Measurements from ENCODE around the gene ALG2.

The ALG2 gene

GRCh38 chr9:99185934-99186333 lies 35.8 kb downstream of the ALG2 start:
- H3K27me3 ChIP-seq (ENCODE audit: insufficient read depth, poor library complexity, severe bottlenecking): no peaks in the 10 kb centered on the region
- DNase-seq (ENCODE audit: low read depth in 1 of 2, low spot score in 1 of 2): no peak
- TF ChIP-seq SPI1 (IDR thresholded peaks at IDR 0.05; ENCODE audit: borderline replicate concordance, low read depth) (no peak), GABPA (IDR thresholded peaks at IDR 0.05; ENCODE audit: low read depth) (no peak), POLR2AphosphoS5 (IDR thresholded peaks at IDR 0.05; ENCODE audit: low read depth) (no peak), REST (IDR thresholded peaks at IDR 0.05; ENCODE audit: insufficient replicate concordance, low read depth) (no peak)
- TF ChIP-seq, protein P1, sequence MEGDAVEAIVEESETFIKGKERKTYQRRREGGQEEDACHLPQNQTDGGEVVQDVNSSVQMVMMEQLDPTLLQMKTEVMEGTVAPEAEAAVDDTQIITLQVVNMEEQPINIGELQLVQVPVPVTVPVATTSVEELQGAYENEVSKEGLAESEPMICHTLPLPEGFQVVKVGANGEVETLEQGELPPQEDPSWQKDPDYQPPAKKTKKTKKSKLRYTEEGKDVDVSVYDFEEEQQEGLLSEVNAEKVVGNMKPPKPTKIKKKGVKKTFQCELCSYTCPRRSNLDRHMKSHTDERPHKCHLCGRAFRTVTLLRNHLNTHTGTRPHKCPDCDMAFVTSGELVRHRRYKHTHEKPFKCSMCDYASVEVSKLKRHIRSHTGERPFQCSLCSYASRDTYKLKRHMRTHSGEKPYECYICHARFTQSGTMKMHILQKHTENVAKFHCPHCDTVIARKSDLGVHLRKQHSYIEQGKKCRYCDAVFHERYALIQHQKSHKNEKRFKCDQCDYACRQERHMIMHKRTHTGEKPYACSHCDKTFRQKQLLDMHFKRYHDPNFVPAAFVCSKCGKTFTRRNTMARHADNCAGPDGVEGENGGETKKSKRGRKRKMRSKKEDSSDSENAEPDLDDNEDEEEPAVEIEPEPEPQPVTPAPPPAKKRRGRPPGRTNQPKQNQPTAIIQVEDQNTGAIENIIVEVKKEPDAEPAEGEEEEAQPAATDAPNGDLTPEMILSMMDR (IDR thresholded peaks at IDR 0.05; ENCODE audit: insufficient read depth, low read length): no peak
- no peak overlapping the region for H3K4me3 ChIP-seq (replicated peaks; ENCODE audit: insufficient read depth, low read length)
- no peak overlapping the region for H3K27ac ChIP-seq (replicated peaks)

- Histone ChIP-seq H3K4me3 (replicated peaks; ENCODE audit: insufficient read depth, low read length) (no peak overlapping the region), H3K27ac (replicated peaks) (no peak overlapping the region), H3K27me3 (ENCODE audit: insufficient read depth, poor library complexity, severe bottlenecking) (no peaks in the 10 kb centered on the region)
- TF ChIP-seq REST (IDR thresholded peaks at IDR 0.05; ENCODE audit: insufficient replicate concordance, low read depth) (no peak), GABPA (IDR thresholded peaks at IDR 0.05; ENCODE audit: low read depth) (no peak), SPI1 (IDR thresholded peaks at IDR 0.05; ENCODE audit: borderline replicate concordance, low read depth) (no peak), POLR2AphosphoS5 (IDR thresholded peaks at IDR 0.05; ENCODE audit: low read depth) (no peak)
- TF ChIP-seq, protein P1 (IDR thresholded peaks at IDR 0.05; ENCODE audit: insufficient read depth, low read length): no peak
- no peak for DNase-seq (ENCODE audit: low read depth in 1 of 2, low spot score in 1 of 2)
Measured at GRCh38 chr9:99185348-99185632, 36.5 kb downstream of the ALG2 start.

DNA sequence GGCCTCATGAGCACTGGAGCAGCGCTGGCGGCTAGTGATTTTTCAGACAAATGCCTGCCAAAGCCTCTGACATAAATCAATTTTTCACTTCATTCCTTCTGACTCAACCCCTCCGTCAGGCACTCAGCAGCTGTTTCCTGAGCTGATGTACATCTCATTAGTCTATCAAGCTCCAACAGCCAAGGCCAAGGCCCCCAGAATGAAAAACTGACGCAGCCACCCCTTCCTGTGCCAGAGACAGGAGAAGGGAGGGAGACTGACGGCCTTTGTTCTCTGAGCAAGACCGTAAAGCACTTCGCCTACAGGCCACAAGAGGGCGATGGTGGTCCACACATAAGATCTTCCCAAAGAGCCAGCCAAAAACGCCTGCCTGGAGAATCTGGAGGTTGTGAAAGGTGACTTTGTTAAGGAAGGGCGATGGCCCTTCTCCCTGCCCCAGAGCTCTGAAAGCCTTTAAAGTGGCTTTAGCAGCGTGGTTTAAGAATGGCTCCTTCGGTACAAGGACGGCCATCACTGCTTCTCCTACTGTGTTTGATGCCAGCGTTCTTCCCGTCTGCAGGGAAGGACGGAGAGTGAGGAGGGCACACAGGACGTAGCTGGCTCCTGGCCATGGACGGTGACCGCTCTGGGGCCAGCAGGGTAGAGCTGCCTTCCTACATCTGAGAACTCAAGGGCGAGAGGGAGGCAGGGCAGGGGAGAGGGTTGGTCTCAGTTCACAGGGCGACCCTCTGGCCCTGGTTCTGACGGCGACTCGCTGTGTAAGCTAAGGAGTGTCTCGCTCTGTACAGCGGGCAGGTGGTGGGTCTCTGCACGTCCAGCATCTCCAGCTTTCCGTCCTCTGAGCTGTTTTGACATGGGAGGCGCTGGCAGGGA lies 37.0 kb downstream of the ALG2 start:
- H3K27me3 ChIP-seq (ENCODE audit: insufficient read depth, poor library complexity, severe bottlenecking): no peaks in the 10 kb centered on the region
- H3K4me3 ChIP-seq (replicated peaks; ENCODE audit: insufficient read depth, low read length): no peak overlapping the region
- TF ChIP-seq, protein P1 (IDR thresholded peaks at IDR 0.05; ENCODE audit: insufficient read depth, low read length): peak; percentile 94
- TF ChIP-seq GABPA (IDR thresholded peaks at IDR 0.05; ENCODE audit: low read depth): no peak
- H3K27ac ChIP-seq (replicated peaks): no peak overlapping the region
- DNase-seq (ENCODE audit: low read depth in 1 of 2, low spot score in 1 of 2): peak; percentile 64 to 72

- no peak overlapping the region for H3K27ac ChIP-seq (replicated peaks)
- DNase-seq (ENCODE audit: low read depth in 1 of 2, low spot score in 1 of 2): no peak
Measured at GRCh38 chr9:99184110-99184474, 37.6 kb downstream of the ALG2 start.

More at GRCh38 chr9:99184110-99184474, 37.6 kb downstream of the ALG2 start:
- no peak for TF ChIP-seq POLR2AphosphoS5 (IDR thresholded peaks at IDR 0.05; ENCODE audit: low read depth)
- TF ChIP-seq REST (IDR thresholded peaks at IDR 0.05; ENCODE audit: insufficient replicate concordance, low read depth): no peak
- TF ChIP-seq SPI1 (IDR thresholded peaks at IDR 0.05; ENCODE audit: borderline replicate concordance, low read depth): no peak
- TF ChIP-seq GABPA (IDR thresholded peaks at IDR 0.05; ENCODE audit: low read depth): no peak
- TF ChIP-seq, protein P1 (IDR thresholded peaks at IDR 0.05; ENCODE audit: insufficient read depth, low read length): no peak
- Histone ChIP-seq H3K4me3 (replicated peaks; ENCODE audit: insufficient read depth, low read length) (no peak overlapping the region), H3K27me3 (ENCODE audit: insufficient read depth, poor library complexity, severe bottlenecking) (no peaks in the 10 kb centered on the region)

All from HL-60 (cell line).